NCI-H748 (cell line): ENCODE data around the gene WDR77.

Source experiments
- DNase-seq: peaks from one replicate; lab custom pipeline; 2025; ENCODE audit not compliant: unreplicated experiment; lab: John Stamatoyannopoulos, UW

Gene WDR77

DNA sequence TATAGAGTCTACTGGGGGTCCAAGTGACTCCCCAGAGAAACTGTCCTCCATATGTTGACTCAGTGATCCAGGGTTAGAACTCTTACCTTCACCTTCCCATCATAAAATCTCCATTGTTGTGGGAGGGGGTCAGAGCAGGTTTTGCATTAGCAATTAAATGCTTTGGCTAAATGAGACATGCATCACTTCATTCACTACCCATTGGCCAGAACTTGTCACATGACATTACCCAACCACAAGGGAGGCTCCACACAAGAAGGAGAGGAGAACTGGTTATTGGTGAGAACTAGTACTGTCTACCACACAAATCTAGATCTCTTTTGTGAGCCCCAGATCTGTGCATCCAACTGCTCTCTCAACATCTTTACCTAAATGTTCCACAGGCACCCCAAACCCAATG, 20.5 kb upstream of the WDR77 start:
- DNase-seq: no peak

- DNase-seq: no peak
These were observed 19.7 kb upstream of the WDR77 start for GRCh38 chr1:111468717-111469100.

GRCh38 chr1:111467865-111468716, 19.0 kb upstream of the WDR77 start:
- no peak for DNase-seq

GRCh38 chr1:111466480-111466879, 17.4 kb upstream of the WDR77 start:
- DNase-seq: no peak

DNA sequence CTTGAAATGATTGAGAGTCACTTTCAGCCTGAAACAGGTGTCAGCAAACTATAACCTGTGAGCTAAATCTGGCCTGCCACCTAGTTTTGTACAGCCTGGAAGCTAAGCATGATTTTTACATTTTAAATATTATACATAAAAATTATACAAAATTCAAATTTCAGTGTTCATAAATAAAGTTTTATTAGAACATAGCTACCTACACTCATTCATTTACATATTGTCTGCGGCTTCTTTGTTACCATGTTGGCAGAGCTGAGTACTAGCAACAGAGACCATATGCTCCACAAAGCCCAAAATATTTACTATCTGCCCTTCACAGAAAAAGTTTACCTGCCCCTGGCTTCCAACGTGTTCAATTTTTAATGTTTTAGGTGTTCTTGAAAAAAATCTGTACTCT, 16.7 kb upstream of the WDR77 start:
- no peak for DNase-seq

DNA sequence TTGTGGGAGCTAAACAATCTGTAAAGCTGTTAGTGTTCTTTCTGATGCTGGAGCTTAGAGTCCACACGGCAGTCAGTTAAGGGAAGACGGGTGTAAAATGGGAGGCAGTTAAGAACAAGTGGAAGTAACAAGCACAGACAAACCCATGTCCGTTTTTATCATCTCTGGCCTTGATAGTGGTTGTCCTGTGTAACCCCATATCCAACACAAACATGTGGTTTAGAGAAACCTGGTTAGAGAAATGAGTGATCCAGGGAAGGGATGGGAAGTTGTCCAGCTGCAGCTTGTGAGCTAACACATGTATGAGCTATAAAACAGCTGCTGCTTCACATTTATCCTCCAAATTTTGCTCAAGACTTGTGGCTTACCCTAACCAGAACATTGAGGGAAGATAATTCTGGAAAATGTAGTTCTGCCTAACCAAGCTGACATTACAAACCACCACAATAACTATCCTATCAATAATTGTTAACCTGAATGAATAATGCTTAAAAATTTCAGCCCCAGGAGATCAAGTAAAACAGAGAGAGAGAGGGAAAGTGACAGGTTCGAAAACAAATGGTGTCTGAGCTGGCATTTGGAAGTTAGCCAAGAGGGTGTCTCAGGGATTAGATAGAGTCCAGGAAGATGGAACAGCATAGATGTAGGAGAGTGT, 14.1 kb upstream of the WDR77 start:
- DNase-seq: no peak

- DNase-seq: no peak
These were observed 13.4 kb upstream of the WDR77 start for GRCh38 chr1:111462370-111463028.

GRCh38 chr1:111461765-111462164, 12.7 kb upstream of the WDR77 start:
- no peak for DNase-seq

DNA sequence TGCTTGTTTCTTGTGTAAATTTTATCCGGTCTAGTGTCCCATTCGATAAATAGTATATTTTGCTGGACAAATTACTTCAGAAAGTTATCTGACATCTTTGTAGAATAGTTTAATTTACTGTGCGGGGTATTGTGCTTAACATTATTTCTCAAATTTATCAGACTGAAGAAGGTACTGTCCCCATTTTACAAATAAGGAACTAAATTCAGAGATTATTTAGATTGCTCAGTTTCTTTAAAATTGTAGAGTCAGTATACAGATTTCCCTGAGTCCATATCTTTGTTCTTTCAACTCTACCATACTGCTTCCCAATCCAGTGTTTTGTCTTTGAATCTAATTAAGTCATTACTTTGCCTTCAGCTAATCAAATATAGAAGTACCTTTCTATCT, 6.6 kb upstream of the WDR77 start:
- no peak for DNase-seq

DNA sequence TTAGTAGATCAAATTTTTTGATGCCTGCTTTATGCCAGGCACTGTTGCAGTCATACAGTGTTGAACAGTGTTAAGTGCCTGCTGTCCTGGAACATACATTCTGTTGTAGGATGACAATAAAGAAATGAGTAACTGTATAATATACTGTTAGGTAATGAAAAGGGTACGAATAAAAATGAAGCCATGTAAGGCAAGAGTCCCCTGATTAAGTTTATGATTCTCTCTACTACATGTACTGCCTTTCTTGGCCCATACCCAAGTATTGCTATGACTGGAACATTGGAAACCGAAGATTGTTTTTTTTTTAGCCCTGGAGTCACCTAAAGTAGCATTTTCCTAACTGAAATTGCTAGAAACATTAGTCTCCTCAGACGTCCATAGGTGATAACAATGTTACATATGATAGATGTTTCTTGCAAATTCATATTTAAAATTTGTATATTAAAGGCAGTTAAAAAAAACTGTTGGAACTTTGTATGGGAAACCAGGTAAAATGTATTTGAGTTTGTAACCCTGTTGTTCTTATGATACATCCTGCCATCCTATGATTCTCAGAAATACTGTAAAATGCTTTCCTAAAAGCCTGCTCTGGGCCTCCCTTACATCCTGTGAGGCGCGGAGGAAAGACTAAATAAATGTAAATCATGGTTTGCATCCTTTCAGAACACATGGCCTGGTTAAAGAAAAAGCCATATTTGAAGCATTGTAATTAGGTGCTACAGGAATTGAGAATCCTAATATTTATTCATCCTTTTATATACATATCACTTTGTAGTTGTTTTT, 6.0 kb upstream of the WDR77 start:
- no peak for DNase-seq

- DNase-seq: no peak
These were observed 4.7 kb upstream of the WDR77 start for GRCh38 chr1:111453706-111454105.

DNA sequence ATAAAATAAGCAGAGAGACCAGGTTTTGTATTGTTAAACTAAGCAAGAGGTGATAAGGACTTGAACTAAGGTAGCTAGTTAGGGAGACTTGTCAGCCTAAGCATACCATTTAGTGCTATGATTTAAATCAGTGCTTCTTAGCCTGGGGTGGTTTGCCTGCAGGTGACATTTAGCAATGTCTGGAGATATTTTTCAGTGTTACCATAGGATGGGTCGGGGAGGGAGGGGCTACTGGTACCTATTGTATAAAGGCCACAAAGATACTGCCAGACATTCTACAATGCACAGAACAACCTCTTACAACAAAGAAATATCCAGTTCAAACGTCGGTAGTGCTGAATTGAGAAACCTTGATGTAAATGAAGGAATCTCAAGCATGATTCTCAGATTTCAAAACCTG, 3.5 kb upstream of the WDR77 start:
- no peak for DNase-seq

GRCh38 chr1:111450185-111450584, 1.1 kb upstream of the WDR77 start:
- no peak for DNase-seq

DNA sequence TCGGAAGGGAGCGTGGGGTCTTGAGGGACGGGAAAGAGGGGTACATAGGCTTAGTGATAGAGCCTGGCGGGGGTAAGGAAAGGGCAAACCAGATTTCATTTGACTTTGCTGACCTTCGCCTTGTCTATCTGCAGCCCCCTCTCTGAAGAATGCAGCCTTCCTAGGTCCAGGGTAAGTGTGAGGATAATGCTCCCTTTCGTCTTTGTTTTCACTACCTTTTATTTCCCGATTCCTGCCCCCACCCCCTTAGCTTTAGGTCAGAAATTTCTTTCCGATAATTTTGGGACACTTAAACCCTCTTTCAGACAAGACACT, 604 bp upstream of the WDR77 start:
- no peak for DNase-seq

DNA sequence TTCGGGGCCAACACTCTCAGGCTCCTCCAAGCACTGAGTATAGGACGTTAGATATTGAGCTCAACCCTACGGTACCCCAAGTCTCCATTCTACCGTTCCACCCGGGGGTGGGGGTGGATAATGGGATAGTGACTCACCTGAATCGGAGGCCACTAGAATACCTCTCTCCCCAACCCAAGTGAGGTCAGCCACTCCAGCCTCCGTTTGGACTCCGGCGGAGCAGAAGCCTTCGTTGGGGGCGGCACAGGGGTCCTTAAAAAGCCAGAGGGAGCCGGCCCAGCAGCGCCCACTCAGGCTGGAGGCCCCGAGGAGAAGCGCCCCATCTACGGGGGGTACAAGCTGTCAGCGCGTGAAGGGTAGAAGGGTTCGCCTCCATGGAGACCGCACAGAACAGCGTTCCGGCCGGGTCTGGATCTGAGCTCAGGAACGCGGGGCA, 556 bp downstream of the WDR77 start:
- DNase-seq: peak; percentile 40

GRCh38 chr1:111446967-111447892, 1.8 kb downstream of the WDR77 start:
- DNase-seq: no peak

DNA sequence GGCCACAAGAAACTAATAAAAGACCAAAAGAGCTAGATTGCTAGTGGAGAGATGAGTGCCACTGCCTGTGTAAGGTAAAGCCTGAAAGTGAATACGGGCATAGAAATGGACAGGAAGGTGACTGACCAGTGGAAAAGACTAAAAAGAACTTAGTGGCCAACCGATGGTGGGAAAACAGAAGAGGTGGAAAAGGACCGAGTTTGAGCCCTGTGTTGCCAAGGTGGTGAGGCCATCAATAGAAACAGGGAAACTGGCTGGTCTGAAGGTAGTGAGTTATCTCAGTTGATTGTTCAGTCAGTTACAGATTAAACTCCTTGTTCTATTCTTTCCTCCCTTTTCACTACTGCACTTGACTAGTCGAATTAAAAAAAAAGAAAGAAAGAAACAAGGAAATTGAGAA, 2.5 kb downstream of the WDR77 start:
- DNase-seq: no peak

DNA sequence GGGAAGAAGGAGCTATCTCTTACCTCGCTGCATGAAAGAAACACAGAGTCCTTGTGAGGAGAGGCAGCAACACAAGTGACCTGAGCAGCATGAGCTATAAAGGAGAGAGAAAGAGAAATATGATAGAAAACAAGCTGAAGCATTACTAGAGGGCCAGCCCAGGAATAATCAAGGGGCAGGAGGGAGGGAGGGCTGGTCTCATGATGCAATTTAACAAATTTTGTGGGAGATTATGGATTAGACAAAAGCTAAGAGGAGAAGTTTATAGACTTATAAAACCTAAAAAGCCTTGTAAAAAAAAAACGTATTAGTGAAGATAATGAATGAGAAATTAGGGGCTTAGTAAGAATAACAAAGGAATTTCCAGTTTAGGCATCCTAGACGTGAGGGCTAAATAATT, 5.0 kb downstream of the WDR77 start:
- no peak for DNase-seq

GRCh38 chr1:111442457-111442856, 6.6 kb downstream of the WDR77 start:
- DNase-seq: no peak

- no peak for DNase-seq
These were observed 7.4 kb downstream of the WDR77 start for GRCh38 chr1:111441573-111442192.
